Smooth muscle cell (in vitro differentiated cells): Measurements from ENCODE around the gene SPATA45. TPM values are rescaled to one million over a fixed set of nuclear protein-coding genes. Genes with fewer than 3 reads are reported as not detected.

Experiments
- DNase-seq: peaks from one replicate; lab custom pipeline; 2025; ENCODE audit not compliant: unreplicated experiment; lab: John Stamatoyannopoulos, UW
- H2AFZ ChIP-seq: fragments of 200-600 bp; sonication (generic); 2 replicates; pipeline ENCODE4 v1.6.0; 2016; ENCODE audit warnings: antibody characterized with exemption, low read depth, mild to moderate bottlenecking
- H3F3A ChIP-seq: fragments of 200-600 bp; sonication (generic); 2 replicates; pipeline ENCODE4 v1.6.0; 2017; ENCODE audit warnings: antibody characterized with exemption, low read depth
- H3K27ac ChIP-seq: fragments of 200-600 bp; sonication (generic); 2 replicates; pipeline ENCODE4 v1.5.1; 2016; ENCODE audit warnings: low read depth, mild to moderate bottlenecking
- H3K27me3 ChIP-seq: fragments of 200-600 bp; sonication (generic); 2 replicates; pipeline ENCODE4 v1.6.1; 2016; ENCODE audit warnings: low read depth, mild to moderate bottlenecking
- H3K36me3 ChIP-seq: fragments of 200-600 bp; sonication (generic); 2 replicates; pipeline ENCODE4 v1.5.1; 2016; ENCODE audit warnings: low read depth
- H3K4me1 ChIP-seq: fragments of 200-600 bp; sonication (generic); 2 replicates; pipeline ENCODE4 v1.5.1; 2016; ENCODE audit warnings: low read depth
- H3K4me2 ChIP-seq: fragments of 200-600 bp; sonication (generic); 2 replicates; pipeline ENCODE4 v1.6.0; 2016; ENCODE audit warnings: mild to moderate bottlenecking
- H3K4me3 ChIP-seq: fragments of 200-600 bp; sonication (generic); 2 replicates; pipeline ENCODE4 v1.5.1; 2016; ENCODE audit warnings: mild to moderate bottlenecking
- H3K79me2 ChIP-seq: fragments of 200-600 bp; sonication (generic); 2 replicates; pipeline ENCODE4 v1.6.0; 2016; ENCODE audit warnings: low read depth, mild to moderate bottlenecking
- H3K9ac ChIP-seq: fragments of 200-600 bp; sonication (generic); 2 replicates; pipeline ENCODE4 v1.6.0; 2016; ENCODE audit warnings: low read depth
- H3K9me3 ChIP-seq: fragments of 200-600 bp; sonication (generic); replicated peaks from 2 replicates; pipeline ENCODE4 v1.5.1; 2016; ENCODE audit warnings: low read depth
- H4K20me1 ChIP-seq: fragments of 200-600 bp; sonication (generic); 2 replicates; pipeline ENCODE4 v1.6.0; 2016; ENCODE audit warnings: low read depth
- WGBS: methylation state at CpG from one replicate; pipeline ENCODE4 v1.1.7; 2016; ENCODE audit warnings: low lambda C conversion rate; 5-methylcytosine and 5-hydroxymethylcytosine counted together
- polyA plus RNA-seq: library from polyadenylated mRNA; unstranded; fragments of >200 nt; fragmentation: Nextera tagmentation; extraction: Ambion mirVana; gene quantifications from 2 replicates; pipeline ENCODE4 v1.2.1, GENCODE V29; 2016
- small RNA-seq: library from RNA; depleted of rRNA; stranded (forward); fragments of <200 nt; gene quantifications from one replicate; pipeline ENCODE3, GENCODE V24; 2014
- total RNA-seq: library from RNA; depleted of rRNA; stranded (reverse); fragments of >200 nt; gene quantifications from 2 replicates; pipeline ENCODE4 v1.2.3, GENCODE V29; 2014
- TF ChIP-seq, protein P1 (sequence below): fragments of 200-600 bp; sonication (generic); IDR thresholded peaks from 2 replicates; pipeline ENCODE4 v1.5.1; 2017; ENCODE audit warnings: borderline replicate concordance, mild to moderate bottlenecking, antibody characterized with exemption; ENCODE audit not compliant: insufficient read depth, poor library complexity, severe bottlenecking

SPATA45 gene
- total and polyA plus RNA-seq, 2 experiments from 2014 or later: 0.58 TPM; not detected in 1

DNA sequence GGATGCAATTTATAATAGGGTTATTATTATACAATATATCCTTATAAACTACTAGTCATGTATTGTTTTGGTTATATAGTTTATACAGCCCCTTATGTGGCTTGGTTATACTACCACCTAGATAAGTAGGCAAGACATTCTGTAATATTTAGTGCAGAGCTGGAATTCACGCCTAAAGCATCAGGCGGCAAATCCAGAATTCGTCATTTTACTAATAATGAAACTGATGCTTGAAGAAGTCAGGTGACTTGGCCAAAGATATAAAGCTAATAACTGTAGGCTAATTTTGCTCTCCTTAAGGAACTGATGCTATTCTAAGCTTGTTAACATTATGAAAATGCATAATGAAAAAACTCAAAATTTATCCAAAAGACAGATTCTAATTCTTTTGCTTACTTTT is 66.7 kb downstream of the SPATA45 start:
- Histone ChIP-seq H3K4me1 (no peaks in the 10 kb centered on the region), H3K36me3 (peaks cover 12% of the 10 kb centered on the region), H2AFZ (no peak overlapping the region), H3K79me2 (no peaks in the 10 kb centered on the region), H4K20me1 (no peaks in the 10 kb centered on the region), H3K9ac (no peak overlapping the region), H3K4me2 (no peak overlapping the region), H3K27ac (no peak overlapping the region), H3K9me3 (no peaks in the 10 kb centered on the region), H3F3A (no peaks in the 10 kb centered on the region), H3K27me3 (no peaks in the 10 kb centered on the region), H3K4me3 (no peak overlapping the region)
- no peak for DNase-seq
- 97% methylated on average over 3 of the region's 3 CpGs for WGBS
- TF ChIP-seq, protein P1, sequence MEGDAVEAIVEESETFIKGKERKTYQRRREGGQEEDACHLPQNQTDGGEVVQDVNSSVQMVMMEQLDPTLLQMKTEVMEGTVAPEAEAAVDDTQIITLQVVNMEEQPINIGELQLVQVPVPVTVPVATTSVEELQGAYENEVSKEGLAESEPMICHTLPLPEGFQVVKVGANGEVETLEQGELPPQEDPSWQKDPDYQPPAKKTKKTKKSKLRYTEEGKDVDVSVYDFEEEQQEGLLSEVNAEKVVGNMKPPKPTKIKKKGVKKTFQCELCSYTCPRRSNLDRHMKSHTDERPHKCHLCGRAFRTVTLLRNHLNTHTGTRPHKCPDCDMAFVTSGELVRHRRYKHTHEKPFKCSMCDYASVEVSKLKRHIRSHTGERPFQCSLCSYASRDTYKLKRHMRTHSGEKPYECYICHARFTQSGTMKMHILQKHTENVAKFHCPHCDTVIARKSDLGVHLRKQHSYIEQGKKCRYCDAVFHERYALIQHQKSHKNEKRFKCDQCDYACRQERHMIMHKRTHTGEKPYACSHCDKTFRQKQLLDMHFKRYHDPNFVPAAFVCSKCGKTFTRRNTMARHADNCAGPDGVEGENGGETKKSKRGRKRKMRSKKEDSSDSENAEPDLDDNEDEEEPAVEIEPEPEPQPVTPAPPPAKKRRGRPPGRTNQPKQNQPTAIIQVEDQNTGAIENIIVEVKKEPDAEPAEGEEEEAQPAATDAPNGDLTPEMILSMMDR: no peak

Small RNAs within 50 kb of the gene (small RNA-seq; reads per million reads assigned to genes)
- gene AC104333.1: not detected
- gene AC104333.2: not detected

Other genes starting within 250 kb of the SPATA45 start
- gene ATF3, start 238.9 kb downstream of the SPATA45 start, total RNA-seq: 229 and 231 TPM in 2 replicates
- gene ATF3, start 238.9 kb downstream of the SPATA45 start, polyA plus RNA-seq: 152 and 268 TPM in 2 replicates
- 0.45 and 5.8 TPM in 2 replicates for gene BATF3, start 147.8 kb downstream of the SPATA45 start, total RNA-seq
- gene BATF3, start 147.8 kb downstream of the SPATA45 start, polyA plus RNA-seq: 11.5 and 12.1 TPM in 2 replicates
- 34.5 and 37.3 TPM in 2 replicates for gene NSL1, start 55.9 kb downstream of the SPATA45 start, total RNA-seq
- gene NSL1, start 55.9 kb downstream of the SPATA45 start, polyA plus RNA-seq: 28.5 and 30.9 TPM in 2 replicates
- gene TATDN3, start 55.8 kb downstream of the SPATA45 start, total RNA-seq: 24.6 and 46.7 TPM in 2 replicates
- gene TATDN3, start 55.8 kb downstream of the SPATA45 start, polyA plus RNA-seq: 13.0 and 14.3 TPM in 2 replicates
- gene FLVCR1, start 10.6 kb upstream of the SPATA45 start, total RNA-seq: 4.4 and 5.5 TPM in 2 replicates
- gene FLVCR1, start 10.6 kb upstream of the SPATA45 start, polyA plus RNA-seq: 3.9 and 4.0 TPM in 2 replicates
- 8.9 and 16.0 TPM in 2 replicates for gene VASH2, start 102.9 kb upstream of the SPATA45 start, total RNA-seq
- gene VASH2, start 102.9 kb upstream of the SPATA45 start, polyA plus RNA-seq: 6.7 and 6.9 TPM in 2 replicates
- 29.7 and 34.7 TPM in 2 replicates for gene ANGEL2, start 168.2 kb upstream of the SPATA45 start, total RNA-seq
- gene ANGEL2, start 168.2 kb upstream of the SPATA45 start, polyA plus RNA-seq: 13.1 and 14.9 TPM in 2 replicates
- 30.8 and 35.9 TPM in 2 replicates for gene RPS6KC1, start 203.6 kb upstream of the SPATA45 start, total RNA-seq
- 17.6 and 18.7 TPM in 2 replicates for gene RPS6KC1, start 203.6 kb upstream of the SPATA45 start, polyA plus RNA-seq